NCI-H69 (cell line): ENCODE results near the gene ANK2.
"Not testable (repeated sequence)": the region's sequence is repeated elsewhere in the genome, so short reads cannot be mapped to it uniquely, and the experiment has no call there.

Experiments used
- DNase-seq: peaks from one replicate; lab custom pipeline; 2025; lab: John Stamatoyannopoulos, UW

ANK2 gene

GRCh38 chr4:113051361-113051760, 1.9 kb downstream of the ANK2 start:
- peak; percentile 54 for DNase-seq

GRCh38 chr4:113052379-113052951, 3.0 kb downstream of the ANK2 start:
- peak; percentile 88 for DNase-seq

- DNase-seq: peak; percentile 51
Measured at GRCh38 chr4:113053883-113054282, 4.4 kb downstream of the ANK2 start.

GRCh38 chr4:113056318-113056717, 6.9 kb downstream of the ANK2 start:
- no peak for DNase-seq

GRCh38 chr4:113057891-113058290, 8.4 kb downstream of the ANK2 start:
- DNase-seq: peak; percentile 85

- no peak for DNase-seq
Measured at GRCh38 chr4:113059449-113060182, 10.2 kb downstream of the ANK2 start.

- peak; percentile 93 for DNase-seq
Measured at GRCh38 chr4:113060853-113061252, 11.4 kb downstream of the ANK2 start.

- DNase-seq: peak; percentile 98
Measured at GRCh38 chr4:113064244-113064643, 14.8 kb downstream of the ANK2 start.

- peak; percentile 45 for DNase-seq
Measured at GRCh38 chr4:113065629-113066028, 16.2 kb downstream of the ANK2 start.

- not testable (repeated sequence) for DNase-seq
Measured at GRCh38 chr4:113068771-113069170, 19.3 kb downstream of the ANK2 start.

- DNase-seq: peak; percentile 78
Measured at GRCh38 chr4:113069212-113069892, 19.9 kb downstream of the ANK2 start.

GRCh38 chr4:113070755-113071154, 21.3 kb downstream of the ANK2 start:
- peak; percentile 88 for DNase-seq

- peak; percentile 82 for DNase-seq
Measured at GRCh38 chr4:113071274-113071673, 21.8 kb downstream of the ANK2 start.

- DNase-seq: no peak
Measured at GRCh38 chr4:113071805-113072204, 22.4 kb downstream of the ANK2 start.

- DNase-seq: no peak
Measured at GRCh38 chr4:113073451-113074005, 24.1 kb downstream of the ANK2 start.

GRCh38 chr4:113077575-113077974, 28.1 kb downstream of the ANK2 start:
- peak; percentile 74 for DNase-seq

GRCh38 chr4:113078066-113078465, 28.6 kb downstream of the ANK2 start:
- DNase-seq: peak; percentile 86

GRCh38 chr4:113080050-113080449, 30.6 kb downstream of the ANK2 start:
- DNase-seq: no peak

GRCh38 chr4:113080624-113081023, 31.2 kb downstream of the ANK2 start:
- no peak for DNase-seq

- no peak for DNase-seq
Measured at GRCh38 chr4:113083346-113083745, 33.9 kb downstream of the ANK2 start.

GRCh38 chr4:113086172-113086695, 36.8 kb downstream of the ANK2 start:
- DNase-seq: peak; percentile 73

- DNase-seq: peak; percentile 44
Measured at GRCh38 chr4:113088050-113088449, 38.6 kb downstream of the ANK2 start.

- DNase-seq: no peak
Measured at GRCh38 chr4:113090954-113091353, 41.5 kb downstream of the ANK2 start.
